ENCODE data around the gene C2orf81.
A peak's percentile ranks its signal among the peaks of the same experiment; 100 is the strongest.
"Not testable (repeated sequence)": the region's sequence is repeated elsewhere in the genome, so short reads cannot be mapped to it uniquely, and the experiment has no call there.

The C2orf81 gene

GRCh38 chr2:74421221-74421870, at the start of gene C2orf81, which contains the start of gene WDR54:
Gene C2orf81, minus strand, starts transcription at chr2:74421619. Its CDS starts 59 bp downstream, at chr2:74421560.
Gene WDR54, plus strand, starts transcription at chr2:74421730. Its CDS starts 424 bp downstream, at chr2:74422154.
- TF ChIP-seq CTCF (IDR thresholded peaks at IDR 0.05; ENCODE audit: insufficient read depth, low read length, poor library complexity, severe bottlenecking), result no peak
- DNase-seq (ENCODE audit: extremely low read depth, insufficient read length), result peak; percentile 99
- Histone ChIP-seq H3K27me3 (replicated peaks; ENCODE audit: control insufficient read depth, insufficient read depth, low read length) (no peaks in the 10 kb centered on the region), H3K36me3 (ENCODE audit: control insufficient read depth, insufficient read depth, low read length) (peaks cover 8% of the 10 kb centered on the region), H3K4me3 (replicated peaks; ENCODE audit: low read depth, low read length) (peak within 1 kb of the TSS; percentile 97)

GRCh38 chr2:74470742-74471141, 49.3 kb upstream of the C2orf81 start:
- not testable (repeated sequence) for DNase-seq (ENCODE audit: extremely low read depth, insufficient read length); H3K27me3 ChIP-seq (replicated peaks; ENCODE audit: control insufficient read depth, insufficient read depth, low read length); H3K4me3 ChIP-seq (replicated peaks; ENCODE audit: low read depth, low read length)

GRCh38 chr2:74464406-74464805, 43.0 kb upstream of the C2orf81 start:
- TF ChIP-seq CTCF (IDR thresholded peaks at IDR 0.05; ENCODE audit: insufficient read depth, low read length, poor library complexity, severe bottlenecking), result no peak
- Histone ChIP-seq H3K4me3 (replicated peaks; ENCODE audit: low read depth, low read length) (peak overlapping the region; percentile 94), H3K27me3 (replicated peaks; ENCODE audit: control insufficient read depth, insufficient read depth, low read length) (no peaks in the 10 kb centered on the region), H3K36me3 (ENCODE audit: control insufficient read depth, insufficient read depth, low read length) (peaks cover 14% of the 10 kb centered on the region)
- no peak for DNase-seq (ENCODE audit: extremely low read depth, insufficient read length)

More at GRCh38 chr2:74470742-74471141, 49.3 kb upstream of the C2orf81 start:
- H3K36me3 ChIP-seq (ENCODE audit: control insufficient read depth, insufficient read depth, low read length), result not testable (repeated sequence)

- DNase-seq (ENCODE audit: extremely low read depth, insufficient read length), result no peak
- TF ChIP-seq CTCF (IDR thresholded peaks at IDR 0.05; ENCODE audit: insufficient read depth, low read length, poor library complexity, severe bottlenecking), result no peak
- no peak overlapping the region for H3K4me3 ChIP-seq (replicated peaks; ENCODE audit: low read depth, low read length)
- H3K36me3 ChIP-seq (ENCODE audit: control insufficient read depth, insufficient read depth, low read length), result peaks cover 14% of the 10 kb centered on the region
- H3K27me3 ChIP-seq (replicated peaks; ENCODE audit: control insufficient read depth, insufficient read depth, low read length), result no peaks in the 10 kb centered on the region
These were observed 41.3 kb upstream of the C2orf81 start for GRCh38 chr2:74462786-74463105.

DNA sequence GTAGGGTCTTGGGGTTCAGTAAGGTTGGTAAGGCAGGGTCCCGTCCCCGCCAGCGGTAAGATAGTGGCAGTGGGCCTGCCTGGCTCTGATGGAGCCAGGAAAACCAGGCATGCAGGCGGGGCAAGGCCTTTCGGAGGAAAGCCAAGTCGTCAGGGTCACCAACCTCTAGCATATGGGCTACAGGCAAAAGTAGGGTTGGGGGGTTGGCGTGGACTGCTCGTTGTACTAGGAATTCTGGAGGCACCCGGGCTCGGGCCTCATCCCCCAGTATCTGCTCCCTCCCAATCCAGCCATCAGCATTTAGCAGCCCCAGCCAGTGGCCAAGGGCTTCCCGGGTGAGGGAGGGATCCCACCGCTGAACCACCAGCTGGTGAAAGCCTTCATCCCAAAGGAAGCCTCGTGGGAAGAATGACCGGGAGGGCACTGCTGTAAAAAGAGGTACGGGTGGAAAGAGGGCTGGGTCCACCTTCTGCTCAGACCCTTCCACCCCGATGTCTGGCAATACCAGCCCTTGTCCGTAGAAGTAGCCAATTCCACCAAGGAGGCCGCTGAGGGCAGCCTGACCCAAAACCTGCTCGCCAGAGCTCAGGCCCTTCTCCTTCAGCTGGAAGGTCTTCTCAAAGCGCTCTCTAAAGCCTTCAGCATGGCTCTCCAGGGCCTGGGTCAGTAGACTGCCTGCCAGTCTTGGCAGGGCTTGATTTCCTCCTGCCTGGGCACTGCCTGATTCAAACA, 40.8 kb upstream of the C2orf81 start:
- TF ChIP-seq CTCF (IDR thresholded peaks at IDR 0.05; ENCODE audit: insufficient read depth, low read length, poor library complexity, severe bottlenecking), result no peak
- Histone ChIP-seq H3K27me3 (replicated peaks; ENCODE audit: control insufficient read depth, insufficient read depth, low read length) (no peaks in the 10 kb centered on the region), H3K4me3 (replicated peaks; ENCODE audit: low read depth, low read length) (no peak overlapping the region), H3K36me3 (ENCODE audit: control insufficient read depth, insufficient read depth, low read length) (peaks cover 14% of the 10 kb centered on the region)
- no peak for DNase-seq (ENCODE audit: extremely low read depth, insufficient read length)

GRCh38 chr2:74461187-74462053, 40.0 kb upstream of the C2orf81 start:
- Histone ChIP-seq H3K27me3 (replicated peaks; ENCODE audit: control insufficient read depth, insufficient read depth, low read length) (no peaks in the 10 kb centered on the region), H3K36me3 (ENCODE audit: control insufficient read depth, insufficient read depth, low read length) (peaks cover 14% of the 10 kb centered on the region), H3K4me3 (replicated peaks; ENCODE audit: low read depth, low read length) (no peak overlapping the region)
- DNase-seq (ENCODE audit: extremely low read depth, insufficient read length), result no peak
- peak; percentile 37 for TF ChIP-seq CTCF (IDR thresholded peaks at IDR 0.05; ENCODE audit: insufficient read depth, low read length, poor library complexity, severe bottlenecking)

- not testable (repeated sequence) for DNase-seq (ENCODE audit: extremely low read depth, insufficient read length); H3K4me3 ChIP-seq (replicated peaks; ENCODE audit: low read depth, low read length); H3K27me3 ChIP-seq (replicated peaks; ENCODE audit: control insufficient read depth, insufficient read depth, low read length)
- peaks cover 14% of the 10 kb centered on the region for H3K36me3 ChIP-seq (ENCODE audit: control insufficient read depth, insufficient read depth, low read length)
These were observed 38.8 kb upstream of the C2orf81 start for GRCh38 chr2:74460187-74460586.

- not testable (repeated sequence) for DNase-seq (ENCODE audit: extremely low read depth, insufficient read length); H3K27me3 ChIP-seq (replicated peaks; ENCODE audit: control insufficient read depth, insufficient read depth, low read length)
- Histone ChIP-seq H3K4me3 (replicated peaks; ENCODE audit: low read depth, low read length) (peak overlapping the region; percentile 98), H3K36me3 (ENCODE audit: control insufficient read depth, insufficient read depth, low read length) (peaks cover 14% of the 10 kb centered on the region)
These were observed 38.2 kb upstream of the C2orf81 start for GRCh38 chr2:74459503-74460118.

Data from GM06990 (cell line).